Astrocyte (in vitro differentiated cells and primary cell): Measurements from ENCODE around the gene MT1X. TPM values are rescaled to one million over a fixed set of nuclear protein-coding genes. Genes with fewer than 3 reads are reported as not detected.

ENCODE experiments used
- DNase-seq: peaks from one replicate; pipeline ENCODE4 v3.0.0-alpha.2; 2010; ENCODE audit warnings: low read depth
- FAIRE-seq: peaks from 2 replicates; lab custom pipeline; 2011; peaks lifted over from hg19 to GRCh38; lab: Jason Lieb, UNC
- H2AFZ ChIP-seq: 2 replicates; pipeline ENCODE4 v1.6.0; 2012; ENCODE audit warnings: low read depth, low read length, inconsistent platforms
- H3K27ac ChIP-seq: 2 replicates; pipeline ENCODE4 v1.5.1; 2011; ENCODE audit warnings: low read depth, low read length, inconsistent platforms
- H3K27me3 ChIP-seq: 2 replicates; pipeline ENCODE4 v1.6.0; 2011; ENCODE audit warnings: low read length, inconsistent platforms; ENCODE audit not compliant: insufficient read depth
- H3K36me3 ChIP-seq: 2 replicates; pipeline ENCODE4 v1.5.1; 2011; ENCODE audit warnings: low read length, inconsistent platforms; ENCODE audit not compliant: insufficient read depth
- H3K4me1 ChIP-seq: 2 replicates; pipeline ENCODE4 v1.5.1; 2011; ENCODE audit warnings: low read length, inconsistent platforms; ENCODE audit not compliant: insufficient read depth
- H3K4me2 ChIP-seq: 2 replicates; pipeline ENCODE4 v1.6.0; 2012; ENCODE audit warnings: low read length, inconsistent platforms
- H3K4me3 ChIP-seq: 2 replicates; pipeline ENCODE4 v1.5.1; 2011; ENCODE audit warnings: low read depth, mild to moderate bottlenecking, low read length, inconsistent platforms; ENCODE audit not compliant: insufficient read depth
- H3K79me2 ChIP-seq: 2 replicates; pipeline ENCODE4 v1.6.0; 2012; ENCODE audit warnings: mild to moderate bottlenecking, low read length, inconsistent platforms; ENCODE audit not compliant: insufficient read depth
- H3K9ac ChIP-seq: 2 replicates; pipeline ENCODE4 v1.6.0; 2012; ENCODE audit warnings: mild to moderate bottlenecking, low read length, inconsistent platforms
- H3K9me3 ChIP-seq: 2 replicates; pipeline ENCODE4 v1.5.1; 2012; ENCODE audit warnings: low read depth, mild to moderate bottlenecking, low read length, inconsistent platforms; ENCODE audit not compliant: insufficient read depth
- H4K20me1 ChIP-seq: 2 replicates; pipeline ENCODE4 v1.6.0; 2012; ENCODE audit warnings: low read length, inconsistent platforms; ENCODE audit not compliant: insufficient read depth
- H3K27ac Mint-ChIP-seq: one replicate; pipeline ENCODE4 v1.8.0; 2021; ENCODE audit warnings: mild to moderate bottlenecking, mixed read lengths; ENCODE audit not compliant: unreplicated experiment
- H3K27me3 Mint-ChIP-seq: one replicate; pipeline ENCODE4 v1.8.0; 2021; ENCODE audit warnings: low read depth, mixed read lengths; ENCODE audit not compliant: unreplicated experiment
- H3K36me3 Mint-ChIP-seq: one replicate; pipeline ENCODE4 v1.8.0; 2021; ENCODE audit warnings: low read depth, mixed read lengths; ENCODE audit not compliant: unreplicated experiment
- H3K4me1 Mint-ChIP-seq: one replicate; pipeline ENCODE4 v1.8.0; 2021; ENCODE audit warnings: low read depth, mixed read lengths; ENCODE audit not compliant: unreplicated experiment
- H3K4me3 Mint-ChIP-seq: one replicate; pipeline ENCODE4 v1.8.0; 2021; ENCODE audit warnings: mild to moderate bottlenecking, moderate library complexity, mixed read lengths; ENCODE audit not compliant: unreplicated experiment
- H3K9me3 Mint-ChIP-seq: one replicate; pipeline ENCODE4 v1.8.0; 2021; ENCODE audit warnings: mild to moderate bottlenecking, mixed read lengths; ENCODE audit not compliant: unreplicated experiment
- CTCF ChIP-seq: IDR thresholded peaks from 2 replicates; pipeline ENCODE4 v1.5.1; 2011; ENCODE audit warnings: low read depth, mild to moderate bottlenecking, inconsistent platforms, low read length, moderate library complexity; ENCODE audit not compliant: insufficient read depth
- EZH2 ChIP-seq: IDR thresholded peaks from 2 replicates; pipeline ENCODE4 v1.6.1; 2012; ENCODE audit warnings: mild to moderate bottlenecking, low read length, inconsistent platforms; ENCODE audit not compliant: insufficient read depth
- total RNA-seq: library from RNA; stranded (reverse); gene quantifications from 2 replicates; pipeline ENCODE4 v1.2.1, GENCODE V29; 2021

MT1X gene
- total RNA-seq, 1 donor from 2014 or later = 7.0 TPM

GRCh38 chr16:56729735-56730662 lies 47.7 kb downstream of the MT1X start, which contains the start of gene NUP93:
Gene NUP93 (plus strand): TSS chr16:56730129. CDS start chr16:56748248, 18,119 bp downstream.
- H3K36me3 Mint-ChIP-seq = no peaks in the 10 kb centered on the region
- no peak for FAIRE-seq
- peak within 1 kb of the TSS; percentile 78 for H3K27ac ChIP-seq

GRCh38 chr16:56732366-56732765 lies 50.1 kb downstream of the MT1X start:
- Mint-ChIP-seq H3K4me3 (no peak overlapping the region), H3K4me1 (peaks cover 17% of the 10 kb centered on the region), H3K9me3 (no peaks in the 10 kb centered on the region), H3K27me3 (no peaks in the 10 kb centered on the region), H3K36me3 (no peaks in the 10 kb centered on the region), H3K27ac (no peak overlapping the region)
- H3K79me2 ChIP-seq = peaks cover 75% of the 10 kb centered on the region
- no peaks in the 10 kb centered on the region for H3K36me3 ChIP-seq
- TF ChIP-seq EZH2 (no peak), CTCF (no peak)
- H3K4me1 ChIP-seq = peaks cover 17% of the 10 kb centered on the region
- no peak overlapping the region for H3K9ac ChIP-seq
- no peaks in the 10 kb centered on the region for H3K27me3 ChIP-seq
- no peak overlapping the region for H3K27ac ChIP-seq
- FAIRE-seq = no peak
- no peak for DNase-seq
- no peak overlapping the region for H3K4me3 ChIP-seq
- no peaks in the 10 kb centered on the region for H3K9me3 ChIP-seq
- peaks cover 52% of the 10 kb centered on the region for H4K20me1 ChIP-seq
- H3K4me2 ChIP-seq = no peak overlapping the region
- H2AFZ ChIP-seq = no peak overlapping the region

More at GRCh38 chr16:56729735-56730662, 47.7 kb downstream of the MT1X start, which contains the start of gene NUP93:
- peaks cover 17% of the 10 kb centered on the region for H3K4me1 ChIP-seq
- H3K9ac ChIP-seq = peak within 1 kb of the TSS; percentile 94
- peak within 1 kb of the TSS; percentile 100 for H3K4me2 ChIP-seq
- H3K4me1 Mint-ChIP-seq = peaks cover 13% of the 10 kb centered on the region
- no peaks in the 10 kb centered on the region for H3K27me3 ChIP-seq
- H3K4me3 Mint-ChIP-seq = no peak within 1 kb of the TSS
- no peak for TF ChIP-seq CTCF
- TF ChIP-seq EZH2 = no peak
- peak within 1 kb of the TSS; percentile 91 for H3K27ac Mint-ChIP-seq
- H3K79me2 ChIP-seq = peaks cover 51% of the 10 kb centered on the region
- H3K9me3 Mint-ChIP-seq = no peaks in the 10 kb centered on the region
- H3K27me3 Mint-ChIP-seq = no peaks in the 10 kb centered on the region
- peaks cover 39% of the 10 kb centered on the region for H4K20me1 ChIP-seq
- peak within 1 kb of the TSS; percentile 99 for H2AFZ ChIP-seq
- peak within 1 kb of the TSS; percentile 89 for H3K4me3 ChIP-seq
- DNase-seq = peak; percentile 83
- no peaks in the 10 kb centered on the region for H3K9me3 ChIP-seq
- no peaks in the 10 kb centered on the region for H3K36me3 ChIP-seq

- Mint-ChIP-seq H3K27ac (no peak overlapping the region), H3K36me3 (no peaks in the 10 kb centered on the region), H3K4me1 (peaks cover 17% of the 10 kb centered on the region), H3K9me3 (no peaks in the 10 kb centered on the region), H3K27me3 (no peaks in the 10 kb centered on the region), H3K4me3 (no peak overlapping the region)
- no peak overlapping the region for H3K9ac ChIP-seq
- no peak for DNase-seq
- no peaks in the 10 kb centered on the region for H3K9me3 ChIP-seq
- H3K4me3 ChIP-seq = no peak overlapping the region
- peaks cover 57% of the 10 kb centered on the region for H4K20me1 ChIP-seq
- H3K27ac ChIP-seq = no peak overlapping the region
- TF ChIP-seq CTCF = no peak
- TF ChIP-seq EZH2 = no peak
- no peaks in the 10 kb centered on the region for H3K27me3 ChIP-seq
- peaks cover 80% of the 10 kb centered on the region for H3K79me2 ChIP-seq
- no peak overlapping the region for H3K4me2 ChIP-seq
- no peak for FAIRE-seq
- no peaks in the 10 kb centered on the region for H3K36me3 ChIP-seq
- H2AFZ ChIP-seq = no peak overlapping the region
- peaks cover 17% of the 10 kb centered on the region for H3K4me1 ChIP-seq
These were observed 50.6 kb downstream of the MT1X start for GRCh38 chr16:56732832-56733231.
